COLO829 (cell line): ENCODE data around the gene WDR74.
"Not testable (repeated sequence)": the region's sequence is repeated elsewhere in the genome, so short reads cannot be mapped to it uniquely, and the experiment has no call there.

ENCODE experiments used
- DNase-seq: peaks from one replicate; pipeline ENCODE4 v3.0.0; 2012; ENCODE audit warnings: low spot score

Gene WDR74

DNA sequence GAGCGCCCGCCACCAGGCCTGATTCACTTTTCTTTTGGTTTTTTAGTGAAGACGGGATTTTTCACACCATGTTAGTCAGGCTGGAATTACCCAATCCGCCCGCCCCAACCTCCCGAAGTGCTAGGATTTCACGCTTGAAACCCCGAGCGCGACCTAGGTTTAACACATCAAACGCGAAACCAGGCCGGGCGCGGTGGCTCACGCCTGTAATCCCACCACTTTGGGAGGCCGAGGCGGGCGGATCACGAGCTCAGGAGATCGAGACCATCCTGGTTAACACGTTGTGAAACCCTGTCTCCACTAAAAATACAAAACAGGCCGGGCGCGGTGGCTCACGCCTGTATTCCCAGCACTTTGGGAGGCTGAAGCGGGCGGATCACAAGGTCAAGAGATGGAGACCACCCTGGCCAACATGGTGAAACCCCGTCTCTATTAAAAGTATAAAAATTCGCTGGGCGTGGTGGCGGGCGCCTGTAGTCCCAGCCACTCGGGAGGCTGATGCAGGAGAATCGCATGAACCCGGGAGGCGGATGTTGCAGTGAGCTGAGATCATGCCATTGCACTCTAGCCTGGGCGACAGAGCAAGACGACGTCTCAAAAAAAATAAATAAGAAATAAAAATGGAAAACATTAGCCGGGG lies 1.5 kb upstream of the WDR74 start:
- not testable (repeated sequence) for DNase-seq

DNA sequence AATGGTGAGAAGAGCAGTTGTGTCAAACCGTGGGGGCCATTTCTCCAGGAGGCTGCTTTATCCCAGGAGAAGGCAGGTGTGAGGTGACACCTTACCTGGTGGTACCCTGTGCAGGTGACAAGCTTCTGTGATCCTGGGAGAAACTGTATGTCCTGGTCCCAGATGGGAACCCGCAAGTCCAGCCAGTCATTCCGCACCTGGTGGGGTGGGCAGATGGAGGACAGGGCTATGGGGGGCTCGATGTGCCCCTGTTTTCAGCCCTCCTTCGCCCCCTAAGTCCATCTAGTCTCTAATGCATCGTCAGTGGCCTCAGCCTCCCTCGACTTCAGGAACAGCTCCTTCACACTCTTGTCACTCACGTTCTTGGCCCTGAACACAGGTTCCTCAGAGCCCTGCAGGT lies 4.1 kb downstream of the WDR74 start:
- no peak for DNase-seq

- DNase-seq, result no peak
These were observed 6.8 kb downstream of the WDR74 start, which contains the start of gene TEX54 for GRCh38 chr11:62832336-62833234. TSS of gene TEX54 (minus strand) at chr11:62832841.

DNA sequence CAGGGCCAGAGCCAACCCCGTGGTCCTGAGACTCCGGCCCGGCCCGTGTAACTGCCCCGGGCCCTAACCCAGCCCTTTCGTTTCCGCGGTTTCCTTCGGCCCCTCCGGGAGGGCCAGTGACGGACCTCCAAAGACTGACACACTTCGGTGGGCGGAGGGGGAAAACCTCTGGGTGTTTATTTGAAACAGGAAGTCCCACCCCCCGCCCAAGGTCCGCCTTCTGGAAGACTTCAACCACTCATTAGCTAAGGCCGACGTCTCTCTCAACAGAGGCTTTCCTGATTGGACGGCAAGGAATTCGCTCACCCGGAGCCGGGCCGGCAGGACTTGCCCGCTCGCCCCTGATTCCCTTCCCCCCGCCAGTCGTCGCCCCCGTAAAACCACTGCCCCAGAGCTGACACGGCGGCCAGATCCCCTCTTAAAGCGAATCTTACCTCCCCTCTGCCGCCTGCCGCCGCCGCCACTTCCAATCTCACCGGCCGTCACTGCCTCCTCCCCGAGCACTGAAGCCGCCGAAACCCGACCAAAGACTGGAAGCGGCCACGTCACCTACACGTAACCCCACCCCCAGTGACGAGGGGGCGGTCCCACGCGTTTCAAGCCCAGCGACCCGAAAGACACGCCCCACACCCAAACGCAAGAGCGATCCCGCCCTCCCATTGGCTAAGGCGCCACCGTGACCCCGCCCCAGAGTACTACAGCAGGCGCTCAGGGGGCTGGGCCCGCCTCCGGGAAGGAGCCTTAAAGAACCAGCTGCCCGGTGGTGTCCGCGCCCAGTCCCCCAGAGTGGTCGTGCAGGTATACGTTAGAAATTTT lies 7.7 kb downstream of the WDR74 start, which contains the start of gene STX5:
STX5 (minus strand) TSS at position 532 of the 816 bp plus-strand sequence. CDS start 808 bp downstream, outside the sequence.
- DNase-seq, result peak; percentile 98

GRCh38 chr11:62830904-62831519 lies 8.4 kb downstream of the WDR74 start:
- no peak for DNase-seq

- not testable (repeated sequence) for DNase-seq
These were observed 11.3 kb downstream of the WDR74 start for GRCh38 chr11:62828130-62828529.

DNA sequence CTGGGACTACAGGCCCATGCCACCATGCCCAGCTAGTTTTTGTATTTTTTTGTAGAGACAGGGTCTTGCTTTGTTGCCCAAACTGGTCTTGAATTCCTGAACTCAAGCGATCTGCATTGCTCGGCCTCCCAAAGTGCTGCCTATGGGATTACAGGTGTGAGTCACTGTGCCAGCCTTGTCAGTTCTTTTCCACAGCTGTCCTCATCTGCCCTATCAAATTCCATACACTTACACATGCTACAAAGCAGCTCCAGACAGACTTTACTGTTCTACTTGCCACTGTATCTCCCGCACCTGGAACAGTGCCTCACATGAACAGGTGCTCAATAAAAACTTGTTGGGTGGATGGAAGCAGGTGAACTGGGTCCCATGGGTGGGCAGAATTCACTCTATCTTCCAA lies 15.7 kb downstream of the WDR74 start:
- DNase-seq, result no peak

GRCh38 chr11:62817129-62817528 lies 22.3 kb downstream of the WDR74 start:
- DNase-seq, result no peak

DNA sequence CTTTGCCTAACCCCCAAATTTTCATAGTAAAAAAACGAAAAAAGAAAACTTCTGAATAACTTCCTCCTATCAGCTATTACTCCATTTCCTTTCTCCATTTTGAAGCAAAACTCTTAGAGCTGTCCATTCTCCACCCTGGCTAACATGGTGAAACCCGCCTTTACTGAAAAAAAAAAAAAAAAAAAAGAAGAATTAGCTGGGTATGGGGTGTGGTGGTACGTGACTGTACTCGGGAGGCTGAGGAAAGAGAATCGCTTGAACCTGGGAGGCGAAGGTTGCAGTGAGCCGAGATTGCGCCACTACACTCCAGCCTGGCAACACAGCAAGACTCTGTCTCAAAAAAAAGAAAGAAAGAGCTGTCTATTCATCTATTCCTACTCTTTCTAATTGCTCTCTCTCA lies 22.8 kb downstream of the WDR74 start:
- DNase-seq, result no peak

DNA sequence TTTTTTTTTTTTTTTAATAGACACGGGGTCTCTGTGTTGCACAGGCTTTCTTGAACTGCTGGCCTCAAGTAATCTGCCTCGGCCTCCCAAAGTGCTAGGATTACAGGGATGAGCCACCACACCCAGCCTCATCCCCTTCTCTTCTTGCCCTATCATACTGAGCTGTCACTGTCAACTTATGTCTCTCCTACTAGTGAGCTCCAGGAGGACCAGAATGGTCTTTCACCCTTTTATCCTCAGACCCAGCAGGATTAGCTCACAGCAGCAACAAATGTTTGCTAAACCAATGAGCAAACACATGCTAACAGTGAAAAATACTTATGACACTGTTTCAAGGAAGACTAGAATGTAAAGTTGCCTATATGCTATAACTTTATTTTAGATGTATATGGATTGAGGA lies 27.7 kb downstream of the WDR74 start:
- DNase-seq, result no peak

- no peak for DNase-seq
These were observed 28.6 kb downstream of the WDR74 start for GRCh38 chr11:62810748-62811147.

GRCh38 chr11:62806611-62807121 lies 32.7 kb downstream of the WDR74 start:
- DNase-seq, result no peak

DNA sequence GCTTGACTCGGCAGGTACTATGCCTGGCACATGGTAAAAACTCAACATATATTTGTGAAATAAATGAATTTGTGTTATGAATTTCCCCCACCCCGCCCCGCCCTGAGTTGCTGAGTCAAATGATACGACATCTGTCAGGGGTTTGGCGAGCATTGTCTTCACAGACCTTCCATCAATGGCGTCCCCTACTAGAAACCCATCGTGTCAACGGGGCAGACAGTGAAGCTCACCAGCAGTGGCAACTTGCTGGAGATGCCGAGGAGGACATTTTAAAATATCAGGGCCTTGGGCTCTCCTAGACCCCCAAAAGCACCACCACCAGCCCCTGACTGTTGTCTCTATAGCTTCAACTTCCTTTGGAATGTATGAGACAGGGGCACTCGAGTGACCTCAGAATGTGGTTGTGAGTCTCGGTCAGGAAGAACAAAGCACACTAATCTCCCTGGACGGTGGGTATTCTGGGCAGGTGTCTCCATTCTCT lies 33.4 kb downstream of the WDR74 start:
- no peak for DNase-seq

GRCh38 chr11:62805076-62805892 lies 34.1 kb downstream of the WDR74 start, which contains the start of gene NXF1:
TSS of gene NXF1 (minus strand) at chr11:62805440. CDS start at chr11:62805356, 84 bp downstream.
- DNase-seq, result peak; percentile 97

DNA sequence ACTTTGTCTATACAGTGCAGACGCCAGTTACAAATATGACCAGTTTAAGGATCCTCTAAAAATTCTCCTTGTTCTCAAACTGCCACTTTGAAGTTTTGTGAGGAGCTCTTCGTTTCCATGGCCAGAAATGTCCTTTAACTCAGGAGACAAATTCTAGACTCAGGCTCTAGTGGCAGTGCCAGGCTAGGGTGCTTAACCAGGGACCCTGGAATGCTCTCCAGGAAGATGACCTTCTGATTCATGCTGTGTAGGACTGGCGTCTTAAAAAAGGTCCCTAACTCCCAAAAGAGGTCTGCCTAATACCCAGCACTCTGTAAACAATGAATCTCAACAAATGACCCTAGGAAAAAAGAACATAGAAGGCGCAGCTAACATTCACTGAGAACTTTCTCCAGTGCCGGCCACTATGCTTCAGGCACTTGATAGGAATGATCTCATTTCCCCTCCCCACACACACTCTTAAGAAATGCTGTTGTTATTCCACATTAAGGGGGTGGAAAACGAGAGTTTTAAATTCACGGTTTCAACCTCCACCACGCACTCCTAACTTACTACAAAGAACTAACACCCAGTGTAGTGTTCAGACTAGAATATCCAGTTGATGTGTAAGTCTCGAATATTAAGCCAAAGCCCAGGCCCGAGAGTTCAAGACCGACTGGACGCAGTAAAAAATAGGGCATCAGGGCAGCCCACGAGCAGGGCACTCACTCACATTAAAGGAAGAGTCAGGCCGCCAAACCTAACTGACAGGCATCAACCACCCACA lies 34.9 kb downstream of the WDR74 start:
- DNase-seq, result no peak

- DNase-seq, result no peak
These were observed 38.3 kb downstream of the WDR74 start for GRCh38 chr11:62801071-62801470.

DNA sequence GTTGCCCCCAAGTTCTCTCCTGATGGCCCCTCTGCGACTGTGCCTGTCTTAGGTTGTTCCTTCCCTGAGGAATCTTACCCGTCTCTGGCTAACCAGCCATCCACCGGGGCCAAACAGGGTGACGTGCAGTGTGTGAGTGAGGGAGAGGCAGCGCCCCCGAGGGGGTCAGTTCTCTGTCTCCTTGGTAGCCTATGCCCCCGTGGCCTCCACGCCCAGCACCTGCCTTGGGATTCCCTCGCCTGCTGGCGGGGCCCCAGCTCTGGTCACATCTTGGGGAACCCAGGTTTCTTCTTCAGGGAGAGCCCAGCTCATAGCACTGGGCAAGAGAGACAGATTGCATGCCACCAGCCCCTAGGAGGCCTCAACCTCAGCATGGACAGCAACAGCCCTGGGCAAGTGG lies 39.9 kb downstream of the WDR74 start:
- no peak for DNase-seq

DNA sequence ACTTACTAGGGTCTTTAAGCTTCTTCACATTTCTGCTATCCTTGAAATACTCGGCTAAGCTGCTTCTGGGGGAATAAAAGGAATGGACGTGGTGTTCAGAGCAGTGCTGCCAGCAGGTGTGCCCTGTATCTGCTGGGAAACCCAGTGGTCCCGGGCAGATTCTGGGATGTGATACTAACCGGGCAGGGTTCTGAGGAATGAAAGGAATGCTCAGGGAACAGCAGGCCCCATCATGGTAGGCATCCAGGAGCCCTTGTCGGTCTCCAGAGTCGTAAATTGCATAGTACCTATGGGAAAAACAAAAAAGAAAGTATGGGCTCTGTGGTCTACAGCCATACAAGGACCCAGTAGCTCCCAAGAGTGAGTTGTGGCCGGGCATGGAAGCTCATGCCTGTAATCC lies 43.1 kb downstream of the WDR74 start:
- no peak for DNase-seq

GRCh38 chr11:62794201-62794775 lies 45.1 kb downstream of the WDR74 start:
- DNase-seq, result no peak
